Duodenal mucosa (tissue), 2 donors: Measurements from ENCODE around the gene ZHX3.

Experiments used
- H3K27ac ChIP-seq: one replicate; pipeline ENCODE4 v1.7.0; 2013; ENCODE audit warnings: low read depth, low read length
- H3K27me3 ChIP-seq, 2 donors: one replicate each; pipeline ENCODE4 v1.7.0; 2013; ENCODE audit warnings: low read length in 2 of 2, control low read depth in 1 of 2; ENCODE audit not compliant: insufficient read depth in 2 of 2, control insufficient read depth in 1 of 2
- H3K36me3 ChIP-seq, 2 donors: one replicate each; pipeline ENCODE4 v1.7.0; 2013; ENCODE audit warnings: low read length in 2 of 2, control low read depth in 1 of 2; ENCODE audit not compliant: insufficient read depth in 2 of 2, control insufficient read depth in 1 of 2
- H3K4me1 ChIP-seq, 2 donors: one replicate each; pipeline ENCODE4 v1.7.0; 2013; ENCODE audit warnings: low read length in 2 of 2, control low read depth in 1 of 2; ENCODE audit not compliant: insufficient read depth in 2 of 2, control insufficient read depth in 1 of 2
- H3K4me3 ChIP-seq, 2 donors: one replicate each; pipeline ENCODE4 v1.7.0; 2013; ENCODE audit warnings: low read length in 2 of 2, low read depth in 1 of 2
- H3K9ac ChIP-seq, 2 donors: one replicate each; pipeline ENCODE4 v1.7.0; 2013; ENCODE audit warnings: low read length in 2 of 2, low read depth in 1 of 2
- H3K9me3 ChIP-seq, 2 donors: one replicate each; pipeline ENCODE4 v1.7.0; 2013; ENCODE audit warnings: low read length in 2 of 2, control low read depth in 1 of 2; ENCODE audit not compliant: control insufficient read depth in 1 of 2

ZHX3 gene

DNA sequence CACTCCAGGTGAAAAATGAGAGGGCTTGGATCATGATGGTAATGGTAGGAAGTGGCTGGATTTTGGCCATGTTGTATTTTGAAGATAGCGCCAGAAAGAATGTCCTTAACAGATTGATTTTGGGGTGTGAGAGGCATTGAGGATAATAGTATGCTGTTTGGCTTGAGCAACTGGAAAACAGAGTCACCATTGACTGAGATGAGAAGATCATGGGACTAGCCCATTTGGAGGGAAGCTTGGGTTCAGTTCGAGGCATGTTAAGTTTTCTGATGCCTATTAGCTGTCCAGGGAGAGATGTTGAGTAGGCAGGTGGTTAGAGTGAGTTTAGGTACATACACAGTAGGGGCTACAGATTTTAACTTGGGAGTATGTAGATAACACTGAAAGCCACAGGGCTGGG is 156.8 kb downstream of the ZHX3 start:
- peaks cover 21 to 33% of the 10 kb centered on the region in 2 donors for H3K4me1 ChIP-seq
- H3K9me3 ChIP-seq = no peaks in the 10 kb centered on the region
- no peak overlapping the region for H3K27ac ChIP-seq
- peaks cover 37 to 59% of the 10 kb centered on the region in 2 donors for H3K36me3 ChIP-seq
- no peak overlapping the region for H3K4me3 ChIP-seq
- H3K9ac ChIP-seq = no peak overlapping the region
- no peaks in the 10 kb centered on the region for H3K27me3 ChIP-seq

DNA sequence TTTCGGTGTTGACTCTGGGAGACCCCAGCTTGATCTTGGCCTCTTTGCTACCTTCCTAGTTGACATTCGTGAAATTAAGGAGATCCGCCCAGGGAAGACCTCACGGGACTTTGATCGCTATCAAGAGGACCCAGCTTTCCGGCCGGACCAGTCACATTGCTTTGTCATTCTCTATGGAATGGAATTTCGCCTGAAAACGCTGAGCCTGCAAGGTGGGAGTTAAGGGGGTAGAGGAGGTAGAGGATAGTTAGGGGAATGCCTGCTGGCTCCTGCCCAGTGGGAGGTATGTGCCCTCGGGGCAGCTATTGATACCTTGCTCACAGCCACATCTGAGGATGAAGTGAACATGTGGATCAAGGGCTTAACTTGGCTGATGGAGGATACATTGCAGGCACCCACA is 158.0 kb downstream of the ZHX3 start:
- no peak overlapping the region for H3K27ac ChIP-seq

DNA sequence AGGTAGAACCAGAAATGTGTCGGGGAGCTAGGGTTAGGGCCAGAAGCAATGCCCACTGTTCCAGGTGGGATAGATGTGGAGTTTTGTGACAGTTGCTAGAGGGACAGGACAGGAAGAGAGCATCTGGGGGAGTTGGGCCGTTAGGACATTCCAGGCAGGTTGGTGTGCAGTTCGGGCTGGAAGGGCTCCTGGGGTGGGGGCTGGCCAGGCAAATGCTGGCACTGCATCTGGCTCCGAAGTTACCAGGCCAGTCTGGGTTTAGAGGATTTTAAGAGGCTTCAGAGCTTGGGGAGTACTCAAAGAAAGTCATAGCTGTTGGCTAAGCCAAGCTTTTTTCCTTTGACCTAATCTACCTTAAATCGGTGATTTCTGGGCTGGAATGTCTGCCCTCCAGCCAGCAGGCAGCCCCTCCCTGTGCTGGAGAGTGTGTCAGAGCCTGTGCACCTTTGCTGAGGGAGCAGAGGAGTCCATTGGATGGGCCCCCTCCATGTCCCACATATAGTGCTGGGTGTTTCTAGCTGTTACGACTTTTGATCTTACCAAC is 159.4 kb downstream of the ZHX3 start:
- H3K9ac ChIP-seq = no peak overlapping the region
- H3K4me1 ChIP-seq = peaks cover 30 to 33% of the 10 kb centered on the region in 2 donors
- no peak overlapping the region for H3K27ac ChIP-seq

More for the DNA sequence above, 158.0 kb downstream of the ZHX3 start:
- Histone ChIP-seq H3K9ac (no peak overlapping the region), H3K4me1 (peaks cover 27 to 33% of the 10 kb centered on the region in 2 donors), H3K9me3 (no peaks in the 10 kb centered on the region), H3K36me3 (peaks cover 27 to 48% of the 10 kb centered on the region in 2 donors), H3K4me3 (no peak overlapping the region), H3K27me3 (no peaks in the 10 kb centered on the region)

DNA sequence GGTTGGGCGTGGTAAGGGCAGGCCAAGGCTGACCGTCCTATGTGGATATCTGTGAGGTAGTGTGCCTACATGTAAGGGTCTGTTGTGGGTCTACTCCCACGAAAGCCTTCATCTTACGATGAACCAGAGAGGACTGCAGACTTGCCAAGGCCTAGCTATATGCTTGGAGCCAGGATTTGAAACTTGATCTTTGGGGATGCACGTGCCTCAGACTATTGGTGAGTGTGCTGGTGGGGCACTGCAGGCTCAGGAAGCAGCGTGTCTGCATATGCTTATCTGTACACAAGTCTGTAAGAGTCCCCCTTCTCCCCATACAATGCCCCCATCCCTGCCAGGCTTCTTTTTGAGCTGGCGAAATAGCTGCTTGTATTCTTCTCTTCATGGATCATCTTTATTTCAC is 162.3 kb downstream of the ZHX3 start:
- no peak overlapping the region for H3K27ac ChIP-seq
- H3K9me3 ChIP-seq = no peaks in the 10 kb centered on the region
- H3K4me1 ChIP-seq = peaks cover 48 to 56% of the 10 kb centered on the region in 2 donors
- no peak overlapping the region for H3K9ac ChIP-seq
- no peak overlapping the region for H3K4me3 ChIP-seq
- no peaks in the 10 kb centered on the region for H3K27me3 ChIP-seq
- H3K36me3 ChIP-seq = peaks cover 8 to 12% of the 10 kb centered on the region in 2 donors

More for the DNA sequence above, 159.4 kb downstream of the ZHX3 start:
- Histone ChIP-seq H3K4me3 (peak overlapping the region in 1 of 2 donors; percentile 27), H3K27me3 (no peaks in the 10 kb centered on the region), H3K36me3 (peaks cover 15 to 34% of the 10 kb centered on the region in 2 donors), H3K9me3 (no peaks in the 10 kb centered on the region)

DNA sequence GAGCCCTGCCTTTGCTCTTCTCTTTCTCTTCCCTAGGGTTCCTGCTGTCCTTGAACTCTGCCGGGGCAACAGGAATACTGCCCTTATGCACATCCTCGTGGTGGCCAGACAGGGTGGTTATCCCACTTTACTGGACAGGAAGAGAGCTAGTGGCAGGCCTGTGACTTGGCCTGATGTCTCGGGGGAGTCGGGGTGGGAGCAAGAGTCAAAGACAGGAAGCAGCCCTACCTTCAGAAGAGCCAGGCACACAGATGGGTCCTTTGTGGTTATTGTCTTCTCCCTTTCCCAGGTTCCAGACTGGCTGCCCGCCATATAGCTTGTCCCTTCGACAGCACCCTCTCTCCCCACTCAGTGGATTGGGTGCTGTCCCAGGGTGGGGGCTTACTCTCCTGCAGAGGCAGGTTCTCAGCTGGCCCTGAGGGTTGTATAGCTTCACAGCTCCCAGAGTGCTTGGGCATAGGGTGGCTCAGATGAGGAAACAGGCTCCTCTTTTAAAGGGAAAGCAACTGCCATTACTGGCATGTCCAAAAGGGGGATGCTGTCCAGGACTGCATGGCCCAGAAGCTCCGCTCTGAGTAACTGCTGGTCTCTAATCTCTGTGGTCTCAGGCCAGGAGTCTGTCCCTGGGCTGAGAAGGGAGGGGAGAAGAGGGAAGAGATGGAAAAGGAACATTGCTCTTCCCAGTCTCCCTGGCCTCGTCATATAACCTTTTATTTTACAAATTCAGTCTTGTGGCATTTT is 162.9 kb downstream of the ZHX3 start:
- Histone ChIP-seq H3K4me3 (no peak overlapping the region), H3K4me1 (peaks cover 55 to 62% of the 10 kb centered on the region in 2 donors), H3K9ac (peak overlapping the region in 1 of 2 donors; percentile 26), H3K36me3 (peaks cover 2 to 6% of the 10 kb centered on the region in 2 donors), H3K9me3 (no peaks in the 10 kb centered on the region), H3K27ac (no peak overlapping the region), H3K27me3 (no peaks in the 10 kb centered on the region)

DNA sequence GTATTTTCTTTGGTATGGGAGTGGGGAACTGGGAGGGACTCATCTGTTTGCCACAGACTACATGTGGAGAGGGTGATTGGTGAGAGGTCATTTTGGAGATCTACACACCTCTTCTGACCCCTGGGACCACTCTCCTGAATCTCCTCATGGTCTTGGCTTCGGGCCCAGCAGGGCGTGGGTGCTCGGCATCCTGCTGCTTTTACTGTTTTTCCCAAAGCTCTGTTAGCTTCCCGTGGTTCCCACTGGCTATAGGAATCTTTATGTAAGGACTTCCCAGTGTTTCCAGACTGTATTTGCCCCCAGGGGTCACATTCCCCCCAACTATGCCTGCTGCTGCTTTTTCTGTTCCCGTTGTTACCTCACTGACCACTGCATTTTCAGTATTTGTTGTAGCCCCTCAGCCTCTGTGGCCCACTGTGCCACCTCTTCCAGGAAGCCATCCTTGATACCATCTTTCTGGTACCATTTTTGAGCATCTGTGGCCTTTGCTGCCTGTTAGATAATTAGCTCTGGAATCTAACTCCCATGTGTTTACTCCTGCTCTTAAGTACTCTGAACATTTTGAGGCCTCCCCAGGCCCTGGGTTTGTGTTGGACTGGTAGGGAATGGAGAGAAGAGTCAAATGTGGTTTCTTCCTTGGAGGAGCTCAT is 165.3 kb downstream of the ZHX3 start:
- H3K4me1 ChIP-seq = peaks cover 66 to 74% of the 10 kb centered on the region in 2 donors
- H3K4me3 ChIP-seq = no peak overlapping the region
- H3K27ac ChIP-seq = no peak overlapping the region
- no peaks in the 10 kb centered on the region for H3K9me3 ChIP-seq
- H3K9ac ChIP-seq = no peak overlapping the region
- H3K27me3 ChIP-seq = no peaks in the 10 kb centered on the region
- no peaks in the 10 kb centered on the region for H3K36me3 ChIP-seq

DNA sequence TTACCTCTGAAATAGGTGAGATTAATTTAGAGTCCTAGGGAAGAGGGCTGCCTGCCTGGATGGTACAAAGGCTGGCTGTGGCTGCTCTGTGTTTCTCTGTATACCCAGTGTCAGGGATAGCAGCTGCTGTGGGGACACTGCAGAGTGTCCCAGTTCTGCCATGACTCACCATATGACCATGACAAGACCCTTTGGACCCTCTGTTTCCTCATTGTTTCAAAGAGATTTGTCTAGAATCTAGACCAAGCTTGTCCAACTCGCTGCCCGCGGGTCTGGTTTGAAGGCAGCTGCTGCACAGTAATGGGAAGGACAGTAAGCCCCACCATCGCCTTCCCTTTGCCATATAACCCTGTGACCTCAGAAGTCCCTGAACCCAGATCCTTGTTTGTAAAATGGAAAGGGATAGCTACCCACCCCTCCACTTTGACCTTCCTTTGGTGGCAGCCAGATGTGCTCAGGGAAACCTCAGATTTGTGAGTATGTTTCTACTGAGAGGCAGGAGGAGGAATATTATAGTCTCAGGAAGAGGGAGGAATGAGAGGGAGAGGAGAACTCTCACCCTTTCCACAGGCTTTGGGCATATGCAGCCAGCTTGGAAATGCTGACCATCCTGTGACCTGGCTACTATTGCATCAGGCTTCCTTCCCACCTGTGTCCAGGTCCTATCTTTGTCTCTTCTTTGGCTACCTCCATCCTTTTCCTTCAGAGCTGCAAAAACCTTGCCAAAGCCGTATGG is 166.2 kb downstream of the ZHX3 start:
- Histone ChIP-seq H3K4me1 (peaks cover 67 to 74% of the 10 kb centered on the region in 2 donors), H3K27ac (no peak overlapping the region), H3K9me3 (no peaks in the 10 kb centered on the region), H3K9ac (no peak overlapping the region), H3K27me3 (no peaks in the 10 kb centered on the region), H3K4me3 (no peak overlapping the region), H3K36me3 (peaks cover 0 to 1% of the 10 kb centered on the region in 2 donors)

DNA sequence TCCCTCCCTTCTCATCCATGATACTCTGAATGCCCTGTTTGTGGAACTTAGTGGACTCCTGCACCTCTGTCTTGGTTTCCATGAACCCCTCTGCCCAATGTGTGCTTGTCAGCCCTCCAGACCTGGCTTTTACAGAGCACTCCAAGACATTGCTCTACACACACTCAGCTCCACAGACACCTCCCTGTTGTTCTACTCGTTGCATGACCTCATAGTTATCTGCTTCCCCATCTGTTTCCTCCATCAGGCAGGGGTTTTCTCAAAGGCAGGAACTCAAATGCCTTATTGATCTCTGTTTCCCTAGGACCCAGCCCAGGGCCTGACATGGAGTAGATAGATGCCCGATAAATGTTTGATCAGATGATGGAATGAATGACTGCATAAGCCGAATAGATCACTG is 166.9 kb downstream of the ZHX3 start:
- Histone ChIP-seq H3K9ac (no peak overlapping the region), H3K4me1 (peaks cover 67 to 77% of the 10 kb centered on the region in 2 donors), H3K27me3 (no peaks in the 10 kb centered on the region), H3K9me3 (no peaks in the 10 kb centered on the region), H3K27ac (no peak overlapping the region), H3K4me3 (peak overlapping the region in 1 of 2 donors; percentile 9), H3K36me3 (peaks cover 0 to 3% of the 10 kb centered on the region in 2 donors)

DNA sequence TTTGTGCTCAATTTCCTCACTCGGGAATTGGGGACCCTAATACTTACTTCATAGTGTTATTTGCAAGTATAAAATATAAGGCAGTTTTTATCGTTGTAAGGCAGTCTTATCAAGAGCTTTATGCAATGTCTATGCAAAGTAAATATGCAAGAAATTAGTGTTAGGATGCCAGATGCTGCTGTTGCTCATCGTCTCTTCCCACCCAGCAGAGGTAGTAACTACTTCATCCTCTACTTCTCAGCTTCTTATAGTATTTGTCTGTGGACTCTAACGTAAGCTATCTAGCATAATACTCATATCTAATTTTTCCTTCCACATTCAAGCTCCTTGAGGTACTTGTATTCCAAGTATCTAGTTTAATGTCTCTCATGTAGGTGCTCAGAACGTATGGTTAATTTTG is 168.6 kb downstream of the ZHX3 start:
- no peak overlapping the region for H3K4me3 ChIP-seq
- no peaks in the 10 kb centered on the region for H3K9me3 ChIP-seq
- no peak overlapping the region for H3K9ac ChIP-seq
- no peak overlapping the region for H3K27ac ChIP-seq
- no peaks in the 10 kb centered on the region for H3K27me3 ChIP-seq
- H3K36me3 ChIP-seq = peaks cover 0 to 3% of the 10 kb centered on the region in 2 donors
- H3K4me1 ChIP-seq = peaks cover 76 to 77% of the 10 kb centered on the region in 2 donors
